Tibial nerve (tissue), 4 donors: ENCODE measurements around the gene PCDHGB4. TPM values are rescaled to one million over a fixed set of nuclear protein-coding genes. Genes with fewer than 3 reads are reported as not detected.
"Not testable (repeated sequence)": the region's sequence is repeated elsewhere in the genome, so short reads cannot be mapped to it uniquely, and the experiment has no call there.

Source experiments
- DNase-seq, 2 donors: peaks; one replicate each; pipeline ENCODE4 v3.0.0-alpha.2; 2019; ENCODE audit warnings: low spot score in 2 of 2
- H3K27ac ChIP-seq, 4 donors: fragments of 200-600 bp; sonication (generic) in 3 of 4; one replicate each; pipeline ENCODE4 v1.5.1; 2017 to 2019; ENCODE audit warnings: mild to moderate bottlenecking in 1 of 4
- H3K27me3 ChIP-seq, 2 donors: fragments of 200-600 bp; sonication (generic) in 1 of 2; one replicate each; pipeline versions ENCODE4 v1.5.1 to v1.6.0; 2017 to 2019
- H3K36me3 ChIP-seq, 3 donors: fragments of 200-600 bp; sonication (generic); one replicate each; pipeline ENCODE4 v1.5.1; 2018 to 2019
- H3K4me1 ChIP-seq, 4 donors: fragments of 200-600 bp; sonication (generic) in 3 of 4; one replicate each; pipeline ENCODE4 v1.5.1; 2017 to 2019
- H3K4me3 ChIP-seq, 4 donors: fragments of 200-600 bp; sonication (generic) in 3 of 4; one replicate each; pipeline ENCODE4 v1.5.1; 2017 to 2019; ENCODE audit warnings: mild to moderate bottlenecking in 1 of 4, moderate library complexity in 1 of 4
- H3K9me3 ChIP-seq, 4 donors: fragments of 200-600 bp; sonication (generic) in 3 of 4; one replicate each; pipeline ENCODE4 v1.5.1; 2017 to 2019
- CTCF ChIP-seq, 5 experiments: fragments of 200-600 bp in 3 of 5; fragments of 450-650 bp in 2 of 5; sonication (generic) in 3 of 5; IDR thresholded peaks; one replicate each; pipeline ENCODE4 v1.5.1; 2016 to 2019; ENCODE audit warnings: antibody characterized with exemption in 5 of 5, mild to moderate bottlenecking in 3 of 5, moderate library complexity in 2 of 5
- EP300 ChIP-seq, 2 donors: sonication (generic); formaldehyde crosslinking; IDR thresholded peaks; one replicate each; pipeline ENCODE4 v1.6.1; 2017; ENCODE audit warnings: antibody characterized with exemption in 2 of 2, mild to moderate bottlenecking in 1 of 2
- POLR2A ChIP-seq, 2 donors: fragments of 450-650 bp; IDR thresholded peaks; one replicate each; pipeline ENCODE4 v1.6.1; 2017; ENCODE audit warnings: antibody characterized with exemption in 2 of 2, mild to moderate bottlenecking in 2 of 2, moderate library complexity in 2 of 2
- WGBS, 2 donors: methylation state at CpG; one replicate each; pipeline ENCODE4 v1.1.5; 2018; 5-methylcytosine and 5-hydroxymethylcytosine counted together
- total RNA-seq, 4 donors: library from RNA; depleted of rRNA; stranded (reverse); fragments of >200 nt; gene quantifications; one replicate each; pipeline ENCODE4 v1.1.0, GENCODE V29; 2016

PCDHGB4 gene
- total RNA-seq, 4 donors from 2014 or later: 9.3 to 12.3 (median 11.1) TPM

- Histone ChIP-seq H3K4me3 (peak overlapping the region in 2 of 4 donors; percentile 9 to 29), H3K27ac (no peak overlapping the region), H3K4me1 (no peaks in the 10 kb centered on the region), H3K36me3 (peaks cover 0 to 12% (median 0%) of the 10 kb centered on the region in 3 donors), H3K9me3 (peaks cover 4 to 100% (median 45%) of the 10 kb centered on the region in 4 donors), H3K27me3 (no peaks in the 10 kb centered on the region)
- DNase-seq: no peak
- TF ChIP-seq EP300 (IDR thresholded peaks at IDR 0.05) (no peak), CTCF (IDR thresholded peaks at IDR 0.05) (no peak), POLR2A (IDR thresholded peaks at IDR 0.05) (no peak)
- 28% methylated on average over 31 of the region's 31 CpGs for WGBS, 2 donors
Observed at GRCh38 chr5:141343953-141344463, 43.5 kb upstream of the PCDHGB4 start.

DNA sequence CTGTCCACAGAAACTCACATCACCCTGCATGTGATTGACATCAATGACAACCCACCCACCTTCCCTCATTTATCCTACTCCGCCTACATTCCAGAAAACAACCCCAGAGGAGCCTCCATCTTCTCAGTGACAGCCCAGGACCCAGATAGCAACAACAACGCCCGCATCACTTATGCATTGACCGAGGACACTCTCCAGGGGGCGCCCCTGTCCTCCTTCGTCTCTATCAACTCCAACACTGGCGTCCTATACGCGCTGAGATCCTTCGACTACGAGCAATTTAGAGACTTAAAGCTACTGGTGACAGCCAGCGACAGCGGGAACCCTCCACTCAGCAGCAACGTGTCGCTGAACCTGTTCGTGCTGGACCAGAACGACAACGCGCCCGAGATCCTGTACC, 42.2 kb upstream of the PCDHGB4 start:
- no peak overlapping the region for H3K27ac ChIP-seq
- TF ChIP-seq CTCF (IDR thresholded peaks at IDR 0.05) (no peak), EP300 (IDR thresholded peaks at IDR 0.05) (no peak), POLR2A (IDR thresholded peaks at IDR 0.05) (no peak)
- no peaks in the 10 kb centered on the region for H3K27me3 ChIP-seq
- peaks cover 4 to 100% (median 45%) of the 10 kb centered on the region in 4 donors for H3K9me3 ChIP-seq
- no peak overlapping the region for H3K4me3 ChIP-seq
- peaks cover 0 to 20% (median 0%) of the 10 kb centered on the region in 3 donors for H3K36me3 ChIP-seq
- WGBS, 2 donors: 49% methylated on average over 11 to 13 of the region's 20 CpGs
- no peak for DNase-seq
- no peaks in the 10 kb centered on the region for H3K4me1 ChIP-seq

- not testable (repeated sequence) for H3K27me3 ChIP-seq, DNase-seq, H3K27ac ChIP-seq, H3K4me3 ChIP-seq, H3K4me1 ChIP-seq
- Histone ChIP-seq H3K9me3 (peaks cover 4 to 100% (median 47%) of the 10 kb centered on the region in 4 donors), H3K36me3 (peaks cover 0 to 23% (median 0%) of the 10 kb centered on the region in 3 donors)
- 53 to 68% methylated on average over 24 to 26 of the region's 35 CpGs for WGBS, 2 donors
Observed at GRCh38 chr5:141346017-141346416, 41.5 kb upstream of the PCDHGB4 start.

DNA sequence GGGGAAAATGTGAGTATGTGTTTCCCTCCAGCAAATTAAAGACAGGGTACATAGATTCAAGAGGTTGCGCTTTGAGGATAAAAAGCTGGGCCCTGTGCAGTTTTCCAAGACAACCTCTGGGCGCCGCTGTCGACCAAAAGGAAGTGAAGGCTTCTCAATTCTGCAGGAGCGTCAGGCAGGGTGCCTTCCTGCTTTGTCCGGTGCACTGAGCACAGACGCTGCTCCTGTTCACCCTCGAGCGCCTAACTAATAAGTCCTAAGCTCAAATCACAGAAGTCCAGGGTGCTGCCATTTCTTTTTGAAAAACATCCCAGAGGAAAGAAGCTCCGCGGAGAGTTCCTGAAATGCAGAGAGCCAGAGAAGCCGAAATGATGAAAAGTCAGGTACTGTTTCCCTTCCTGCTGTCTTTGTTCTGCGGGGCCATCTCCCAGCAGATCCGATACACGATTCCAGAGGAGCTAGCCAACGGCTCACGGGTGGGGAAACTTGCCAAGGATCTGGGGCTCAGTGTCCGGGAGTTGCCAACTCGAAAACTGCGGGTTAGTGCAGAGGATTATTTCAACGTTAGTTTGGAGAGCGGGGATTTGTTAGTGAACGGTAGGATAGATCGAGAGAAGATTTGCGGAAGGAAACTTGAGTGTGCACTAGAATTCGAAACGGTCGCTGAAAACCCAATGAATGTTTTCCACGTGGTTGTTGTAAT, 37.4 kb upstream of the PCDHGB4 start, which contains the start of gene PCDHGB1:
Gene PCDHGB1 (plus strand): TSS at position 183 of the 703 bp plus-strand sequence. CDS start 162 bp downstream, at position 345.
- 28 to 36% methylated on average over 29 of the region's 29 CpGs for WGBS, 2 donors
- no peak for DNase-seq
- Histone ChIP-seq H3K4me3 (peak within 1 kb of the TSS in 1 of 4 donors; percentile 2), H3K27me3 (no peaks in the 10 kb centered on the region), H3K36me3 (peaks cover 0 to 28% (median 0%) of the 10 kb centered on the region in 3 donors), H3K27ac (no peak within 1 kb of the TSS), H3K4me1 (no peaks in the 10 kb centered on the region), H3K9me3 (peaks cover 4 to 99% (median 43%) of the 10 kb centered on the region in 4 donors)
- TF ChIP-seq CTCF (IDR thresholded peaks at IDR 0.05) (peak in 2 of 5 experiments; percentile 8 to 10), POLR2A (IDR thresholded peaks at IDR 0.05) (no peak)

DNA sequence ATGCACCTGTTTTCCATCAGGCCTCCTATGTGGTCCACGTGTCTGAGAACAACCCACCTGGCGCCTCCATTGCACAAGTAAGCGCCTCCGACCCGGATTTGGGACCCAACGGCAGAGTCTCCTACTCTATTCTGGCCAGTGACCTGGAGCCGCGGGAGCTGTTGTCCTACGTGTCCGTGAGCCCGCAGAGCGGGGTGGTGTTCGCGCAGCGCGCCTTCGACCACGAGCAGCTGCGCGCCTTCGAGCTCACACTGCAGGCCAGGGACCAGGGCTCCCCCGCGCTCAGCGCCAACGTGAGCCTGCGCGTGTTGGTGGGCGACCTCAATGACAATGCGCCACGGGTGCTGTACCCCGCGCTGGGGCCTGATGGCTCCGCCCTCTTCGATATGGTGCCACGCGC, 35.9 kb upstream of the PCDHGB4 start:
- Histone ChIP-seq H3K27ac (no peak overlapping the region), H3K27me3 (no peaks in the 10 kb centered on the region), H3K36me3 (peaks cover 0 to 36% (median 0%) of the 10 kb centered on the region in 3 donors), H3K9me3 (peaks cover 0 to 99% (median 44%) of the 10 kb centered on the region in 4 donors), H3K4me3 (no peak overlapping the region), H3K4me1 (no peaks in the 10 kb centered on the region)
- DNase-seq: no peak
- TF ChIP-seq POLR2A (IDR thresholded peaks at IDR 0.05) (no peak), CTCF (IDR thresholded peaks at IDR 0.05) (no peak), EP300 (IDR thresholded peaks at IDR 0.05) (no peak)
- WGBS, 2 donors: 44 to 49% methylated on average over 6 to 8 of the region's 36 CpGs
